HepG2 (cell line): ENCODE measurements around the gene HDHD3. TPM values are rescaled to one million over a fixed set of nuclear protein-coding genes. Genes with fewer than 3 reads are reported as not detected.

Source experiments
- ATF7-NPFF ChIP-seq: sonication (generic); formaldehyde crosslinking; IDR thresholded peaks from 2 replicates; pipeline ENCODE4 v1.8.1; 2023; ENCODE audit warnings: mild to moderate bottlenecking, low read depth, missing genetic modification reagents, moderate library complexity
- HNF4G ChIP-seq, 2 experiments: sonication (generic) in 1 of 2; formaldehyde crosslinking in 1 of 2; IDR thresholded peaks; 2 replicates each; pipeline versions ENCODE4 v1.4.0 to v1.6.1; 2011 to 2020; ENCODE audit warnings: borderline replicate concordance in 2 of 2, low read depth in 2 of 2, mild to moderate bottlenecking in 2 of 2, low read length in 1 of 2, missing genetic modification reagents in 1 of 2, moderate library complexity in 1 of 2
- NAIF1 ChIP-seq: sonication (generic); formaldehyde crosslinking; IDR thresholded peaks from 2 replicates; pipeline ENCODE4 v1.5.0; 2020; ENCODE audit warnings: mild to moderate bottlenecking, missing genetic modification reagents, borderline replicate concordance
- NCOA1 ChIP-seq: sonication (generic); formaldehyde crosslinking; IDR thresholded peaks from 2 replicates; pipeline ENCODE4 v1.9.0; 2021; ENCODE audit warnings: missing genetic modification reagents
- PAXIP1 ChIP-seq: sonication (generic); formaldehyde crosslinking; conservative IDR thresholded peaks from 2 replicates; pipeline ENCODE4 v1.4.0; 2020; ENCODE audit warnings: mild to moderate bottlenecking, missing genetic modification reagents, moderate library complexity
- RFX3 ChIP-seq: IDR thresholded peaks from 2 replicates; pipeline ENCODE4 v1.6.1; 2016; ENCODE audit warnings: missing biosample characterization, missing genetic modification reagents
- RFXAP ChIP-seq: sonication (generic); formaldehyde crosslinking; IDR thresholded peaks from 2 replicates; pipeline ENCODE4 v1.4.0; 2020; ENCODE audit warnings: missing genetic modification reagents, borderline replicate concordance
- TCF12 ChIP-seq, 2 experiments: fragments of 450-650 bp in 1 of 2; sonication (generic) in 1 of 2; formaldehyde crosslinking in 1 of 2; IDR thresholded peaks; 2 replicates each; pipeline versions ENCODE4 v1.6.1 to v1.8.0; 2017 to 2022; ENCODE audit warnings: antibody characterized with exemption in 1 of 2, mild to moderate bottlenecking in 1 of 2, missing genetic modification reagents in 1 of 2, moderate library complexity in 1 of 2
- TEAD2 ChIP-seq: sonication (generic); formaldehyde crosslinking; IDR thresholded peaks from 2 replicates; pipeline ENCODE4 v1.9.0; 2021; ENCODE audit warnings: missing genetic modification reagents
- TIGD3 ChIP-seq: sonication (generic); formaldehyde crosslinking; IDR thresholded peaks from 2 replicates; pipeline ENCODE4 v1.5.1; 2020; ENCODE audit warnings: mild to moderate bottlenecking, missing genetic modification reagents, borderline replicate concordance
- TSC22D2 ChIP-seq: sonication (generic); formaldehyde crosslinking; IDR thresholded peaks from 2 replicates; pipeline ENCODE4 v1.5.1; 2020; ENCODE audit warnings: missing genetic modification reagents, mild to moderate bottlenecking, borderline replicate concordance
- ZNF225 ChIP-seq: sonication (generic); formaldehyde crosslinking; IDR thresholded peaks from 2 replicates; pipeline ENCODE4 v1.4.0; 2020; ENCODE audit warnings: mild to moderate bottlenecking, missing genetic modification reagents
- ZNF709 ChIP-seq: sonication (generic); formaldehyde crosslinking; IDR thresholded peaks from 2 replicates; pipeline ENCODE4 v1.5.0; 2020; ENCODE audit warnings: mild to moderate bottlenecking, missing genetic modification reagents
- ZNF749 ChIP-seq: sonication (generic); formaldehyde crosslinking; IDR thresholded peaks from 2 replicates; pipeline ENCODE4 v1.8.0; 2022; ENCODE audit warnings: mild to moderate bottlenecking, missing genetic modification reagents, moderate library complexity, borderline replicate concordance
- ZNF766 ChIP-seq: sonication (generic); formaldehyde crosslinking; IDR thresholded peaks from 2 replicates; pipeline ENCODE4 v1.5.0; 2020; ENCODE audit warnings: missing genetic modification reagents, borderline replicate concordance
- ZNF891 ChIP-seq: sonication (generic); formaldehyde crosslinking; IDR thresholded peaks from 2 replicates; pipeline ENCODE4 v1.5.0; 2020; ENCODE audit warnings: mild to moderate bottlenecking, missing genetic modification reagents
- polyA plus RNA-seq, 8 experiments: library from polyadenylated mRNA; depleted of rRNA in 3 of 8; stranded (reverse) in 7 of 8; unstranded in 1 of 8; fragments of >200 nt; fragmentation: Illumina TruSeq in 4 of 8; extraction: Trizol in 4 of 8; gene quantifications; 2 replicates each; pipeline versions ENCODE4 v1.2.1 to v1.2.3, GENCODE V29; 2011 to 2016; ENCODE audit warnings: low read depth in 4 of 8, missing spikeins in 1 of 8, mixed read lengths in 1 of 8; ENCODE audit not compliant: insufficient read depth in 1 of 8
- total RNA-seq, 5 experiments: library from RNA; depleted of rRNA; stranded (reverse); fragments of >200 nt; fragmentation: Illumina TruSeq; extraction: Trizol; gene quantifications; 2 replicates each; pipeline ENCODE4 v1.2.3, GENCODE V29; 2016; ENCODE audit warnings: low read depth in 1 of 5
- TF ChIP-seq, protein P1 (sequence below): sonication (generic); formaldehyde crosslinking; IDR thresholded peaks from 2 replicates; pipeline ENCODE4 v1.4.0; 2020; ENCODE audit warnings: low read depth, mild to moderate bottlenecking, missing genetic modification reagents
- TF ChIP-seq, protein P2 (sequence below): sonication (generic); formaldehyde crosslinking; IDR thresholded peaks from 2 replicates; pipeline ENCODE4 v1.8.0; 2022; ENCODE audit warnings: mild to moderate bottlenecking, missing genetic modification reagents; ENCODE audit not compliant: insufficient replicate concordance

The HDHD3 gene
- total and polyA plus RNA-seq, 2 of the 13 experiments (the other 11 are each of a cell fraction or from before 2014, with no cell fraction given), result 23.1 to 38.5 TPM

DNA sequence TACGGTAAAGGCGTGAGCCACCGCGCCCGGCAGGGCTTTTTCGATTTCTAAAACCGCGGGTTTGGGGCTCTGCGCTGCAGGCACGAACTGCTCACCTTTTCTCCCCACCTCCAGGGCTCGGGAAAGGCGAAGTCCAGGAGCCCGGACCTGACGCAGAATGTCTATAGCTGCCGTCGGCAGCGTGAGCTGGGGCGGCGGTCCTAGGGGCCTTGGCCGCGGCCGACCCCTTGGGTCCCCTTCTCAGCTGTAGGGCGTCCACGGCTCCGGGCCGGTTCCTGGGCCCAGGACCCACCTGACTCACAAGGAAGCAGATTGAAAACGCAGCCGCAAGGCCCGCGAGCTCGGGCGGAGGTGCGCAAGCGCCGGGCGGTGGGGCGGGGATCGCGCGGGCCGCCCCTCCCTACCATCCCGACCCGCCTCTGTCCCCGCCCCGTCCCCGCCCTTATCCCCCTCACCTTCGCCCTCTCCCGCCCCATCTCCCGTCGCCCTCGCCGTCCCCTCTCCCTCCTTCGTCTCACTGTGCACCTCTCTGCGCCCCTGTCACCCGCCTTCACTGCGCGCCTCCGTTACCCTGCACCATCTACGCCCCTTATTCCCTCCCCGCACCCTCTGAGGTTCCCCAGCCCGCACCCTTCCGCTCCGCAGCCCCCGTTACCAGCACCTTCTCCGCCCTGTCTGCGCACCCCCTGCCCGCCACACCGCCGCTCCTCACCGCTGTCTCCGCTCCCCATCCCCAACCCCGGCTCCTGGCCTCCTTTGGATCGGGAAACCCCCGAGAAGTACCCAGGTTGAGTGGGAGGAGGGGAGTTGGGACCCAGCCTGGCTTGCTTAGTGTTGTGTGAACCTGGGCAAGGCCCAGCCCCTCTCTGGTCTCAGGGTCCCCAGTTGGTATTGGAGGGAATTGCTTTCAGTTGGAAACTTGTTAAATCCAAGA is at the start of gene HDHD3 (continued):
- TF ChIP-seq, protein P1, sequence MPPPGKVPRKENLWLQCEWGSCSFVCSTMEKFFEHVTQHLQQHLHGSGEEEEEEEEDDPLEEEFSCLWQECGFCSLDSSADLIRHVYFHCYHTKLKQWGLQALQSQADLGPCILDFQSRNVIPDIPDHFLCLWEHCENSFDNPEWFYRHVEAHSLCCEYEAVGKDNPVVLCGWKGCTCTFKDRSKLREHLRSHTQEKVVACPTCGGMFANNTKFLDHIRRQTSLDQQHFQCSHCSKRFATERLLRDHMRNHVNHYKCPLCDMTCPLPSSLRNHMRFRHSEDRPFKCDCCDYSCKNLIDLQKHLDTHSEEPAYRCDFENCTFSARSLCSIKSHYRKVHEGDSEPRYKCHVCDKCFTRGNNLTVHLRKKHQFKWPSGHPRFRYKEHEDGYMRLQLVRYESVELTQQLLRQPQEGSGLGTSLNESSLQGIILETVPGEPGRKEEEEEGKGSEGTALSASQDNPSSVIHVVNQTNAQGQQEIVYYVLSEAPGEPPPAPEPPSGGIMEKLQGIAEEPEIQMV (CRISPR knock-in tag), result peak; percentile 67; the same call in 1 of the 2 replicates
- TF ChIP-seq NAIF1 (peak; percentile 70; the same call in 1 of the 2 replicates), RFXAP (CRISPR knock-in tag) (peak; percentile 27; the same call in 1 of the 2 replicates), NCOA1 (peak; percentile 62; the same call in 1 of the 2 replicates), ZNF225 (peak; percentile 59; the same call in 1 of the 2 replicates), TCF12 (IDR thresholded peaks at IDR 0.05) (no peak), TCF12 (CRISPR knock-in tag; IDR thresholded peaks at IDR 0.05) (no peak), ZNF709 (CRISPR knock-in tag) (peak; percentile 66), ATF7-NPFF (CRISPR knock-in tag) (peak; percentile 63; the same call in 1 of the 2 replicates), ZNF891 (CRISPR knock-in tag) (peak; percentile 60; the same call in 1 of the 2 replicates), RFX3 (CRISPR knock-in tag) (no peak), TSC22D2 (CRISPR knock-in tag) (peak; percentile 83; the same call in 1 of the 2 replicates), PAXIP1 (CRISPR knock-in tag) (peak; percentile 63), TIGD3 (CRISPR knock-in tag) (peak; percentile 74; the same call in 1 of the 2 replicates), TEAD2 (no peak), HNF4G (IDR thresholded peaks at IDR 0.05; ENCODE audit: borderline replicate concordance, low read depth, low read length) (no peak), HNF4G (CRISPR knock-in tag; IDR thresholded peaks at IDR 0.05; ENCODE audit: borderline replicate concordance, low read depth) (no peak), ZNF766 (CRISPR knock-in tag) (no peak; the same call in 1 of the 2 replicates), ZNF749 (CRISPR knock-in tag) (no peak)
- TF ChIP-seq, protein P2, sequence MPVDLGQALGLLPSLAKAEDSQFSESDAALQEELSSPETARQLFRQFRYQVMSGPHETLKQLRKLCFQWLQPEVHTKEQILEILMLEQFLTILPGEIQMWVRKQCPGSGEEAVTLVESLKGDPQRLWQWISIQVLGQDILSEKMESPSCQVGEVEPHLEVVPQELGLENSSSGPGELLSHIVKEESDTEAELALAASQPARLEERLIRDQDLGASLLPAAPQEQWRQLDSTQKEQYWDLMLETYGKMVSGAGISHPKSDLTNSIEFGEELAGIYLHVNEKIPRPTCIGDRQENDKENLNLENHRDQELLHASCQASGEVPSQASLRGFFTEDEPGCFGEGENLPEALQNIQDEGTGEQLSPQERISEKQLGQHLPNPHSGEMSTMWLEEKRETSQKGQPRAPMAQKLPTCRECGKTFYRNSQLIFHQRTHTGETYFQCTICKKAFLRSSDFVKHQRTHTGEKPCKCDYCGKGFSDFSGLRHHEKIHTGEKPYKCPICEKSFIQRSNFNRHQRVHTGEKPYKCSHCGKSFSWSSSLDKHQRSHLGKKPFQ (CRISPR knock-in tag), result peak; percentile 34
